ENCODE measurements around the gene COL1A2.

The COL1A2 gene

GRCh38 chr7:94382746-94383145 is 11.9 kb upstream of the COL1A2 start:
- H3K27me3 ChIP-seq (ENCODE audit: insufficient read depth, low read length, poor library complexity, severe bottlenecking): no peaks in the 10 kb centered on the region
- H3K36me3 ChIP-seq (ENCODE audit: insufficient read depth, low read length): no peaks in the 10 kb centered on the region
- H3F3A ChIP-seq (ENCODE audit: low read depth): no peaks in the 10 kb centered on the region
- H3K79me2 ChIP-seq (ENCODE audit: insufficient read depth, low read length): no peaks in the 10 kb centered on the region
- H3K9ac ChIP-seq (ENCODE audit: low read depth, low read length, poor library complexity, severe bottlenecking): no peak overlapping the region
- no peaks in the 10 kb centered on the region for H4K20me1 ChIP-seq (ENCODE audit: insufficient read depth, low read length, poor library complexity, severe bottlenecking)
- H2AFZ ChIP-seq (ENCODE audit: low read length): no peak overlapping the region
- TF ChIP-seq CTCF (conservative IDR thresholded peaks at IDR 0.05; ENCODE audit: low read length) (no peak), EZH2phosphoT487 (IDR thresholded peaks at IDR 0.05; ENCODE audit: borderline replicate concordance) (no peak)
- no peaks in the 10 kb centered on the region for H3K9me2 ChIP-seq (replicated peaks; ENCODE audit: low read depth, low read length)
- no peaks in the 10 kb centered on the region for H3K4me1 ChIP-seq (ENCODE audit: insufficient read depth, low read length, poor library complexity, severe bottlenecking)
- no peaks in the 10 kb centered on the region for H3K9me3 ChIP-seq (ENCODE audit: insufficient read depth, low read depth, low read length)
- no peak overlapping the region for H3K4me3 ChIP-seq (ENCODE audit: low read length, poor library complexity, severe bottlenecking)
- H3K4me2 ChIP-seq (ENCODE audit: low read depth, low read length, poor library complexity, severe bottlenecking): no peak overlapping the region

- no peak for TF ChIP-seq CTCF (conservative IDR thresholded peaks at IDR 0.05; ENCODE audit: low read length)
- no peak for TF ChIP-seq EZH2phosphoT487 (IDR thresholded peaks at IDR 0.05; ENCODE audit: borderline replicate concordance)
- no peaks in the 10 kb centered on the region for H3K4me1 ChIP-seq (ENCODE audit: insufficient read depth, low read length, poor library complexity, severe bottlenecking)
- H3K9me2 ChIP-seq (replicated peaks; ENCODE audit: low read depth, low read length): no peaks in the 10 kb centered on the region
- H3K9me3 ChIP-seq (ENCODE audit: insufficient read depth, low read depth, low read length): no peaks in the 10 kb centered on the region
- no peaks in the 10 kb centered on the region for H3K79me2 ChIP-seq (ENCODE audit: insufficient read depth, low read length)
- no peak overlapping the region for H2AFZ ChIP-seq (ENCODE audit: low read length)
- no peaks in the 10 kb centered on the region for H4K20me1 ChIP-seq (ENCODE audit: insufficient read depth, low read length, poor library complexity, severe bottlenecking)
- no peak overlapping the region for H3K4me2 ChIP-seq (ENCODE audit: low read depth, low read length, poor library complexity, severe bottlenecking)
- no peak overlapping the region for H3K4me3 ChIP-seq (ENCODE audit: low read length, poor library complexity, severe bottlenecking)
- H3F3A ChIP-seq (ENCODE audit: low read depth): no peaks in the 10 kb centered on the region
- no peaks in the 10 kb centered on the region for H3K36me3 ChIP-seq (ENCODE audit: insufficient read depth, low read length)
- no peak overlapping the region for H3K9ac ChIP-seq (ENCODE audit: low read depth, low read length, poor library complexity, severe bottlenecking)
- no peaks in the 10 kb centered on the region for H3K27me3 ChIP-seq (ENCODE audit: insufficient read depth, low read length, poor library complexity, severe bottlenecking)
These were observed 10.4 kb upstream of the COL1A2 start for GRCh38 chr7:94384315-94384714.

- Histone ChIP-seq H3K79me2 (ENCODE audit: insufficient read depth, low read length) (no peaks in the 10 kb centered on the region), H3F3A (ENCODE audit: low read depth) (no peaks in the 10 kb centered on the region), H3K4me1 (ENCODE audit: insufficient read depth, low read length, poor library complexity, severe bottlenecking) (no peaks in the 10 kb centered on the region), H3K4me2 (ENCODE audit: low read depth, low read length, poor library complexity, severe bottlenecking) (no peak overlapping the region), H2AFZ (ENCODE audit: low read length) (no peak overlapping the region), H4K20me1 (ENCODE audit: insufficient read depth, low read length, poor library complexity, severe bottlenecking) (no peaks in the 10 kb centered on the region), H3K9me2 (replicated peaks; ENCODE audit: low read depth, low read length) (no peaks in the 10 kb centered on the region), H3K9me3 (ENCODE audit: insufficient read depth, low read depth, low read length) (no peaks in the 10 kb centered on the region), H3K4me3 (ENCODE audit: low read length, poor library complexity, severe bottlenecking) (no peak overlapping the region), H3K36me3 (ENCODE audit: insufficient read depth, low read length) (no peaks in the 10 kb centered on the region), H3K9ac (ENCODE audit: low read depth, low read length, poor library complexity, severe bottlenecking) (no peak overlapping the region), H3K27me3 (ENCODE audit: insufficient read depth, low read length, poor library complexity, severe bottlenecking) (no peaks in the 10 kb centered on the region)
- TF ChIP-seq CTCF (conservative IDR thresholded peaks at IDR 0.05; ENCODE audit: low read length): no peak
These were observed 8.3 kb upstream of the COL1A2 start for GRCh38 chr7:94386416-94386815.
